NCI-H2196 treated with DMSO at 0.1 percent for 48 hours (cell line): ENCODE results near the gene ANTXRL.
"Not testable (repeated sequence)": the region's sequence is repeated elsewhere in the genome, so short reads cannot be mapped to it uniquely, and the experiment has no call there.

Experiments
- DNase-seq: peaks from one replicate; lab custom pipeline; 2025; ENCODE audit not compliant: unreplicated experiment; lab: John Stamatoyannopoulos, UW

Gene ANTXRL

DNA sequence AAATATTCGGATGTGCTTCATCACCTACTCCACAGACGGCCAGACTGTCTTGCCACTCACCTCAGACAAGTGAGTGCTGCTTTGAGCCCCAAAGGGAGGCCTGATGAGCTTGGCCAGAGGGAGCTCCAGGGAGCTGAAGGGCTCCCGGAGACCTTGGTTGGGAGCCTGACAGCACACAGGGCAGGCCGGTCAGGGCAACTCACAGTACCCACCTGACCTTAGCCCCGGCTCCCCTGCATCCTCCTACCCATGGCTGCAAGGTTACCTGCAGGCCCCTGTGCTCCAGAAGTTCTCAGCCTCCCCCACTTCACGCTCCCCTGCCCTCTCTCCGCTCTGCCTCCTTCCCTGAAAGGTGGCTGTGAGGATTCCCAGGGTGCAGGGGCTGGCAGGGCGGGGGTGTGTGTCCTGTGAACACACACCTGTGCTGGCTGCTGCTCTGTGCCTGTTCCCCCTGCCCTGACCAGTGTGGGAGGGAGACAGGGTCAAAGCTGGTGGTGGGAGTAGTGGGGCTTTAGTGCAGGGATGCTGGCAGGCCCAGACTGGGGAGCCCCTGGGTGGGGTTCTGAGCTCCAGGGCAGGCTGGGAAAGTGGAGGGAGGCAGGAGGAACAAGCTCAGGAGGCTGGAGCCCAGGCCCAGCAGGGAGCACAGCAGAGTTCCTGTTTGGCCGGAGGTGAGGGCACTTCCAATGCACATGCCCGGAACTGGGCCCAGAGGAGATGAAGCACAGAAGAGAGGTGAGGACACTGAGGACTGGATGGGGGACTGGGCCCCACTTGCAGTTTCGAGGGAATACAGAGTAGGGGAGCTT lies 7.2 kb downstream of the ANTXRL start:
- no peak for DNase-seq

DNA sequence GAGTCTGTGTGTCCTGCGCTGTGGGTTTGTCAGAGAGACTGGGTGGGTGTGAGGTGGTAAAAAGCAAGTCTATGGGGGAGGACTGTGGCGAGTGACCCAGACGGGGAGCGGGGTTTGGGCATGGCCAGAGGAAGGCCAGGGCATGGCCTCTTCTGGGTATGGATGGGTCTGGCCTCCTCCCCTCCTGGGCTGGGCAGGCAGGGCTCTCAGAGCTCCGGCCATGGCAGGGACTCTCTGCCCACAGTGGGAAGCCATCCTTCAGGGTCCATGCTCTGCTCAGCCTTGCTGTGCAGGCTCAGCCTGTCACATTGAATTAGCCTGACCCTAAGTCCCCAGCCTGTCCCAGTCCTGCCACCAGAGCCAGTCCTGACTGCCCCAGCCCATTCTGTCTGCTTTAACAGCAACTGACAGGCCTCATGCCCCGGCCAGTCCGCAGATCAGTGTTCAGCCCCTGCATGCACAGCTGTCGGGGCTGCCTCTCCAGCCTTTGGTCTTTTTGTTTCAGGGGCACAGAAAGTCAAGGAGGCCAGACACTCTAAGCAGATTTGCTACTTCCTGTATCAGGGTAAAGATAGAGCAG lies 7.9 kb downstream of the ANTXRL start:
- no peak for DNase-seq

- DNase-seq: not testable (repeated sequence)
These were observed 8.7 kb downstream of the ANTXRL start for GRCh38 chr10:46295350-46296010.

DNA sequence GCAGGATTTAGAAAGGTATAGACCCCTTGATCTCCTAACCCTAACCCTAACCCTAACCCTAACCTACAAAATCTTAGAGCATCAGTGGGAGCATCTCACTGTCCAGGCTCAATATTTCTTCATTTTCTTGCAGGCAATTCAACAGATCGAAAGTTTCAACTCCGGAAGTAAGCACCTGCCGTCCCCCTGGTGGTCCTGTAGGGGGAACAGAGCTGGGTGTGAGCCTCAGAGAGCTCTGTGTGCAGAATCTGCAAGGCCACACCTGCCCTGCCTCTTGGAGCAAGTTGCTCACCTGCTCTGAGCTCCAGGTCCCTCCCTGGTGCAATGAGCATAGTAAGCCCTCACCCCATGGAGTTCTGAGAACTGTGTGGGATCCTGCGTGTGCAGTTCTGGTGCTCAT lies 9.3 kb downstream of the ANTXRL start:
- DNase-seq: not testable (repeated sequence)

GRCh38 chr10:46296641-46297141 lies 9.9 kb downstream of the ANTXRL start:
- DNase-seq: no peak

DNA sequence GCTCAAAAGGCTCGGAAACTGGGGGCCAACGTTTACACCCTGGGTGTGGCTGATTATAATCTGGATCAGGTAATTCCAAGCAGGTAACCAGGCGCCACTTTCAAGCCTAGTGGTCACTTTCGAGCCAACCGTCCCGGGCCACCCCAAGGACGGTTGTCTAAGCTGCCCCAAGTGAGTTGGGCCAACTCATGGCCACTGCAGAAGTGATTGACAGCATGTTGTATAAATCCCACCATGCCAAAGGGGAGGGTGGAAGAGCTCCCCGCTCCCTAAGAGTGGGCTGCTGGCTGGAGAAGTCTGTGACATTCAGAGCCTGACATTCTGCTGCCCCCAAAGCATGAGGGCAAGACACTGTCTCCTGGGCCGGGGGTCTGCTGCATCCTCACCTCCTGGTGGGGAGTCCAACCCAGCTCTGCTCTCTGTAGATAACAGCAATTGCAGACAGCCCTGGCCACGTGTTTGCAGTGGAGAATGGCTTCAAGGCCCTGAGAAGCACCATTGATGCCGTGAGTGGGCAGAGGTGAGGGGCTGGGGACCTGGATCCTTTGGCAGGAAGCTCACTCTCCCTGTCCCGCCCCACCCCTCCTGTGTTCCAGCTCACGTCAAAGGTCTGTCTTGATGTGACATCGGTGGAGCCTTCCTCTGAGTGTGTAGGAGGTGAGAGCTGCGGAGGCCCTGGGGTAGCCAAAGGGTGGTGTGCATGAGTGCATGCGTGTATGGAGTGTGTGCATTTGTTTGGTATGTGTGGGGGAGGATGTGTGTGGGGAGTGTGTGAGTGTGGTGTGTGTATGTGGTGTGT lies 10.8 kb downstream of the ANTXRL start:
- DNase-seq: no peak

DNA sequence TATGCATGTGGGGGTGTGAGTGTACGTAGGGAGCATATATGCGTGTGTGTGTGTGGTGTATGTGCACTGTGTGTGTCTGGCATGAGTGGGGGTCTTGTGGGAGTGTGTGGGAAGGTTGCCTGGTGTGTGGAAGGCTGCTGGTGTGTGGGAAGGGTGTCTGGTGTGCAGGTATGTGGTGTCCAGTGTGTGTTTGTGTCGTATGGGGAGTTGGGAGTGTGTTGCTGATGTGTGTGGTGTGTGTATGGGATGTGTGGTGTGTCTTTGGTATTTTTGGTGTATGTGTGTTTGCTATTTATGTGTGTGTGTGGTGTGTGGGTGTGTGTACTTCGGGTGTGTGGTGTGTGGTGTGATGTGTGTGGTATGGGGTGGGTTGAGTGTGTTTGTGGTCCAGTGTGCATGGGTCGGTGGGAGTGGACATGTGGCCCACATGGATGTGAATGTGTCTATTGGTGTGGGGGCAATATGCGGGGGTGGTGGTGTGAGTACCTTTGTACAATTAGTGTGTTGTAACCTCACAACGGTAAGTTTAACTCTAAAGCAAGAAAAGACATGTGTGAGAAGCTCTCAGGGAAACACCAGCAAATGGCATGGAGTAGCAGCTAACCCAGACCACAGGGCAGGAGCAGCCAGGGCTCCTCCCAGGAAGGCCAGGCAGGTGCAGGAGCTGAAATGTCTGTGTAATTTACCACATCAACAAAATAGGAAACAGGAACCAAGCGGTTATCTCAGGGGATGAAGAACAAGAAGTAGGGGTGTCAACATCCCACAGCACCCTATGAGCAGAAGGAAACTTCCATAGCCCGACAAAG lies 11.9 kb downstream of the ANTXRL start:
- no peak for DNase-seq

- DNase-seq: no peak
These were observed 12.4 kb downstream of the ANTXRL start for GRCh38 chr10:46299286-46299535.

GRCh38 chr10:46299536-46300369 lies 13.0 kb downstream of the ANTXRL start:
- DNase-seq: no peak

- not testable (repeated sequence) for DNase-seq
These were observed 13.5 kb downstream of the ANTXRL start for GRCh38 chr10:46300370-46300711.

GRCh38 chr10:46301056-46301645 lies 14.4 kb downstream of the ANTXRL start:
- DNase-seq: no peak

GRCh38 chr10:46301721-46302479 lies 15.1 kb downstream of the ANTXRL start:
- DNase-seq: no peak

- DNase-seq: not testable (repeated sequence)
These were observed 16.1 kb downstream of the ANTXRL start for GRCh38 chr10:46302765-46303352.

GRCh38 chr10:46304062-46304461 lies 17.3 kb downstream of the ANTXRL start:
- no peak for DNase-seq

DNA sequence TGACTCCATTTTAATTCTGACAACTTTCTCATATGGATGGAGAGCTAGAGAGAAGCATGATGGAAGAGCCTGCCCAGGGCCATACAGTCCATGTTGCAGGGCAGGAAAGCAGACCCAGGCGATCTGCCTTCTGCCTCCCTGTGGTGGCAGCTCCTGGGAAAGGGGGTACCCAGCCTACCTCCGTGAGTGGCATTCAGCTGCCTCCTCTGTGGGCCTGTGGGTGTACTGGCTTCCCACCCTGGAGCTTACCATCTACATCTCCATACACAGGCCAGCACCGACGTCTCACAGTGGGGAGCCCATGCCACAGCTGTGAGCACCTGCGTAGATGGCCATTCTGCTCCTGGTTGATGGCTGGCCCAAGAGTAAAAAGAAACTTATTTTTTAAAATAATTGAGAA lies 17.9 kb downstream of the ANTXRL start:
- not testable (repeated sequence) for DNase-seq

DNA sequence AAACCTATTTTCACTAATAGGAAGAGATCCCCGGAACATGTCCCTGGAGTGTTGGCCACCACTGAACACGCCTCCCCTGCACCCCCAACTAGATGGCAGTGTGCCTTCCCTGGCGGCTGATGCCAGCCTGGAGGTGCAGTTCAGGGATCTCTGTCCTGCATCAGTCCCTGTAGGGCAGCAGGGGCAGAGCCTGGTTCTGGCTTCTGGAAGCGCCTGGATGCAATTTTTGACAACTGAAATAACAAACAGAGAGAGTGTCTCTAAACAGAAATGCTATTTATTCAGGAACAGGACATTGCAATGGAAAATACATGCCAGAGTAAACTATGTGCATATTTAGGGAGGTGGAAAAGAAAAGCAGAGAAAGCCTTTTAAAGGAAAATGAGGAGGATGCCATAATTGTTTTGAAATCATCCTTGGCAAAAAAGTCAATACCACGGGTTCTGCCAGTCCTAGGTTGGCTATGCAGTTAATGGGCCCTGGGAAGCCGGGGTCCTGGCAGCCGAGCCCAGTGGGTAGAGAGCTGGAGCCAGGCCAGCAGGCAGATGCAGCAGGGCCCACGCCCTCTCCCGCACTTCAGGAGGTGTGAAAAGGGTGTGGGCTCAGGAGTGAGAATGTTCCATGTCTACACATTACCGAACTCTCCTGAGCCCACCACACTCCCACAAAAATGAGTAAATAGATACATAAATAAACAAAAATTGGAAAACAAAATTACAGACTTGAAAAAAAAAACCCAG lies 18.5 kb downstream of the ANTXRL start:
- DNase-seq: no peak

- DNase-seq: no peak
These were observed 19.2 kb downstream of the ANTXRL start for GRCh38 chr10:46305986-46306385.
